GM21529 (cell line): ENCODE measurements around the gene COG5.
"Not testable (repeated sequence)": the region's sequence is repeated elsewhere in the genome, so short reads cannot be mapped to it uniquely, and the experiment has no call there.

Source experiments
- ATAC-seq: cut with Tn5 transposase; IDR thresholded peaks from one replicate; pipeline ENCODE4 v1.9.1; 2021; ENCODE audit not compliant: unreplicated experiment

Gene COG5

GRCh38 chr7:107233174-107233573 lies 330.5 kb downstream of the COG5 start:
- no peak for ATAC-seq

- ATAC-seq: no peak
Observed at GRCh38 chr7:107232568-107233090, 331.1 kb downstream of the COG5 start.

DNA sequence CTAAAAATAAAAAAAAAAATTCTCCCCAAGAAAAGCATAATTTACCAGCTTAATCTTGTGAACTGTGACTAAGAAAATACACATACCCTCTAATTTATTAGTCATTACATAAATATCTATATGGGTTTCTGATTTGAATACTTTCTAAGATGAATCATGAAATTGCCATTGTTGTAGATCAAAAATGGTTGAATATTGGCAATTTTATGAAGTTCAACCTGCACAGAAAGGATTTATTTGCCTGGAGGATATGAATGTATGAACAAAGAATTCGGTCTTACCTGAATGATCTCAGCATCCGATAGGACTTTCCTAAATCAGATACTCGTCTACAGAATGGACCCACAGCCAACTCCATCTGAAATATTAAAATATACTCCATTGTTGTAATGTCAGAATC lies 333.4 kb downstream of the COG5 start:
- no peak for ATAC-seq

DNA sequence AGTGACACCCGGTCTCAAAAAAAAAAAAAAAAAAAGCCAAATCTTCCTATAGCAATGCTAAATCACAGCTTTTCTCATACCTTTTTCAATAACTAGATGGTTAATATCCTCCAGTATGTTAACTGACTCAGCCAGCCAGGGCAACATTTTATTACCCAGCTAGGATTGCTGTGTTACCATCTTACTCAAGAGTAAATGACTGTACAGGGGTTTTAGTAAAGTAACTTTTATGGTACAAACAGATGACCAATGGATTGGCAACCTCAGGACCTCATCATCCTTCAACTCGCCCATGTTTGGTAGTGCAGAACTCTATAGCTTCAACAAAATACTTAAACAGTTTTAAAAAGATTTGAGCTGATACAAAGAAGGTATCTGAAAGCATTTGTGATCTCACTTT lies 335.4 kb downstream of the COG5 start:
- no peak for ATAC-seq

GRCh38 chr7:107224374-107225223 lies 339.1 kb downstream of the COG5 start:
- no peak for ATAC-seq

DNA sequence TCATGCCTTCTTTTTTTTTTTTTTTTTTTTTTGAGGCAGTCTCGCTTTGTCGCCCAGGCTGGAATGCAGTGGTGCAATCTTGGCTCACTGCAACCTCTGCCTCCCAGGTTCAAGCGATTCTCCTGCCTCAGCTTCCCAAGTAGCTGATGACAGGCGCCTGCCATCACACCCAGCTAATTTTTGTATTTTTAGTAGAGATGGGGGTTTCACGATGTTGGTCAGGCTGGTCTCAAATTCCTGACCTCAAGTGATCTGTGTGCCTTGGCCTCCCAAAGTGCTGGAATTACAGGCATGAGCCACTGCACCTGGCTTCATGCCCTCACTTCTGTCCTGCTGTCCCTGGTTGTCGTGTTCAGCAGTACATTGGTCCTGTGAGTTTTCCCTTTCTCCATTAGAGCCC lies 342.9 kb downstream of the COG5 start:
- ATAC-seq: not testable (repeated sequence)

- ATAC-seq: no peak
Observed at GRCh38 chr7:107220356-107220755, 343.4 kb downstream of the COG5 start.

- no peak for ATAC-seq
Observed at GRCh38 chr7:107219563-107220244, 344.0 kb downstream of the COG5 start.

DNA sequence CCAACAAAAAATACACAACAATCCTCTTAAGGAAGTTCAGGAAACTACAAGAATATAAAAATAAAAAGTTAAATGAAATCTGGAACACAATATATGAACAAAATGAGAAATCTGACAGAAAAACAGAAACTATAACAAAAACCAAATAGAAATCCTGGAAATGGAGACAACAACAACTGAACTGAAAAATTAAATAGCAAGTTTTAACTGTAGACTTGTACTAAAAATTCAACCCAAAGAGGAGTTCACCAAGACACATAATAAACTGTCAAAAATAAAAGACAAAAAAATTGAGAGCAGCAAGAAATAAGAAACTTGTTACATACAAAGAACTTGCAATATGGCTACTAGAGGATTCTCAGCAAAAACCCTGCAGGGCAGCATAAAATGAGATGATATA lies 349.8 kb downstream of the COG5 start:
- ATAC-seq: no peak

- no peak for ATAC-seq
Observed at GRCh38 chr7:107213193-107213788, 350.4 kb downstream of the COG5 start.

DNA sequence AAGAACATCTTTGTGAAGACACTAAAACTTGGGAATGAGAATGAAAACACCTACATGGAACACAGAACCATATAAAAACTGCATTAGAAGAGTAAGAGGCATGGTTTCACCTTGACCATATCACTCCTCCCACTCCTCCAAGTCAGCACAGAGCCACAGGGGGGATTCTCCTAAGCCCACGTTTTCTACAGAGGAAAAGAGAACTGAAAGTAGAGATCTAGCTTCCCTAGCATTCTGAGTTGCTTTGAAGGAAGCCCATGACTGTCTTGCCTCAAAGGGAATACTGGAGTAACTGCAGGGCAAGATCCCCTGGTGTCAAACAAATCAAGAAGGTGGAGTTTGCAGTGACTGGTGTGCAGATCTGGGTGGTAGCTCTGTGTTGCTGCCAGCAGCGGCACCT lies 351.0 kb downstream of the COG5 start:
- no peak for ATAC-seq

DNA sequence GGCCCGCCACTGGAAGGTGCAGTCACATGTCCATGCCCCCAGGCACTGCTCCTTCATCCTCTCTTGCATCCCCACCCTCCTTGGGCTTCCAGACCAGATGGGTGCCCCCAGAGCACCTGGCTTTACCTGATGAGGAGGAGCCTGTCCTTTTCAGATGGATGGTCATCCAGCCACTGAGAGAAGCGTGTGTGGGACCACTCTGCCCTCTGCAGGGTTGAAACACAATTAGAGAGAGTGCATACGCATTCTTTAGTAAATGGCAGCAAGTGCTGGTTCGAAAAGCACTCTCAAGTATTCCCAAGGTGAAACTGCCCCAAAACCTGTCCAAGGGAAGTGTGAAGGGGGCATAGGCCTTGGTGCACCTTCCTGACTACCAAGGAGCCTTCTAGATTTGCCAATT lies 353.3 kb downstream of the COG5 start:
- no peak for ATAC-seq

DNA sequence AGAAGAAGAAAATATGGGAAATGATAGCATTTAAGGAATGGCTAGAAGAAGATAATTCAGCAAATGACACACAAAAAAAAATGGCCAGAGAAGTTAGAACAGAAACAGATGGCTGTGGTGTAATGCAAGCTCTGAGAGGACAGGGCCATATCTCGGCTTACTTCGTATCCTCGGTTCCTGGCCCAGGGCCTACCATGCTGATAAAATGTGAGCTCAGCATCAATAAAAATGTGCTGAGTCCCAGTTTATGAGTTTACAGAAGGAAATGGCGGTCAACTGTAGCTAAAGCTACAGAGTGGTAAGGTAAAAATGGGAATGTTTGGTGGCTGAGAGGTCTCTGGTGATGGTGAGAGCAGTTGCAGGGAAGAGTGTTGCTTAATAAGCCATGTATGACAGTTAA lies 354.2 kb downstream of the COG5 start:
- ATAC-seq: no peak

DNA sequence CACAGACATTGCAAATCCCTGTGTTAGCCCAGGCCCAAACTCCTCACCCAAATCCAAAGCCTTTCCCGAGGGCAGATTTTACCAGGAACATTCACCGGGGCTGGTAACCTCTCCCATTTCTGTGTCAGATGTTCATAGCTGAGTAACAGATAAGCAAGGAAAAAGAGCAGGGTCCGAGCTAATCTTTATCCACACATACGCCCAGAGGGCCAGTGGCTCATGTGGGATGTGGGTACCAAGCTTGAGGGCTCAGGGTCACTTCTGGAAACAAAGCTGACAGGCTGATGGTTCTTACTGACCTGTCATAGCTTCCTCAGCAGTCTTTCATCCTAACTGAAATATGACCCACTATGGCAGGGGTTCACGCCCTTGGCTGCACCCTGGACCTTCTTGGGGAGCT lies 355.2 kb downstream of the COG5 start:
- ATAC-seq: no peak

- ATAC-seq: no peak
Observed at GRCh38 chr7:107208024-107208521, 355.6 kb downstream of the COG5 start.

GRCh38 chr7:107207459-107207858 lies 356.3 kb downstream of the COG5 start:
- no peak for ATAC-seq

GRCh38 chr7:107206706-107207105 lies 357.0 kb downstream of the COG5 start:
- ATAC-seq: no peak

DNA sequence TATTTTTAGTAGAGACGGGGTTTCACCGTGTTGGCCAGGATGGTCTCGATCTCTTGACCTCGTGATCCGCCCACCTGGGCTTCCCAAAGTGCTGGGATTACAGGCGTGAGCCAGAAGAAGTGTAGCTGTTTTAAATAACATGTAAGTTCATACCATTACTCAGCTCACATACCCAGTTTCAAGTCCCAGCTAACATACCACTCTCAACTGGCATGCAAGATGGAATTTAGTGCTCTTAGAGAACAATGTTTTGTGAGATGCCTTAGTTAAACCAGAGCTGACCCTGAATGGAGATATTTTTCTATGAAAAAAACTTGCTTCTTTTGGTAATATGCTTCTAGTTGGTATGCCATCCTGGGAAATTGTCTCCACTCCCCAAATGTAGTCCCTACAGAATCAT lies 357.6 kb downstream of the COG5 start:
- no peak for ATAC-seq

DNA sequence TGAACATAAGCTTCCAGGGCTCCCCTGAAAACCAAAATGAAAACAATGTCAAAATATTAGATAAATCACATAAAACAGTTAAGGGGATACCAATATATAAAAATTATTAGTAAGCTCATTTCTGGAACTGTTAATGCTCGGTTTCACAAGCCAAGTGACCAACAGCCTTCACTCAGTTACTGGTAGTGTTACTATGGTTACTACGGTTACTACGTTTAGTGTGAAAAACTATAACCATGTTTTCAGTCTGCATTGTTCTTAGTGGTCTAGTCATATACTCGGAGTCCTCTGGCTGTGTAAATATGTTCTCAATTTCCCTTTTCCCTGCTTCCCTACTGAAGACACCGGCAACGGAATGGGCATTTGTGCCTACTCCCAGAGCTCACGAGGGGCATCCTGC lies 360.1 kb downstream of the COG5 start:
- ATAC-seq: no peak

GRCh38 chr7:107201795-107202450 lies 361.8 kb downstream of the COG5 start:
- no peak for ATAC-seq
